GM18907 (cell line): ENCODE measurements around the gene SAMD14.

Experiments
- ATAC-seq: cut with Tn5 transposase; IDR thresholded peaks from one replicate; pipeline ENCODE4 v1.9.1; 2021; ENCODE audit warnings: mild to moderate bottlenecking, moderate library complexity; ENCODE audit not compliant: unreplicated experiment

SAMD14 gene

DNA sequence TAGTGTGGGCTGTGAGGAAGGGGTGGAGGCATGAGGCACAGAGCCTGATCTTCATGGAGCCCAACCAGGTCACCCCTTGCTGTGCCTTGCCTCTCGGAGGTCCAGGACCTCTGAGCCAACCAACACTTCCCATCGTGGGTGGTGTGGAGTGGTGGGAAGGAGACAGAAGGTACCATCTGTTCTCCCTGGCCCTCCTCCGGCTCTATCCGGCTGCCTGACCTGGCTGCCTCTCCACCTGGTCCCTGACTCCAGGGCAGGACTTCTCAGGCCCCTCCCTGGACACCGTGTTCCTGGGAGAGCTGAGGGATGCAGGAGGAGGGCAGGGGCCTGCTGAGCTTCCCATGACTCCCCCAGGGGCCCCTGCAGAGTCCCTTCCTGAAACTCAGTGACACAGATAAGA lies 31.0 kb downstream of the SAMD14 start:
- no peak for ATAC-seq

DNA sequence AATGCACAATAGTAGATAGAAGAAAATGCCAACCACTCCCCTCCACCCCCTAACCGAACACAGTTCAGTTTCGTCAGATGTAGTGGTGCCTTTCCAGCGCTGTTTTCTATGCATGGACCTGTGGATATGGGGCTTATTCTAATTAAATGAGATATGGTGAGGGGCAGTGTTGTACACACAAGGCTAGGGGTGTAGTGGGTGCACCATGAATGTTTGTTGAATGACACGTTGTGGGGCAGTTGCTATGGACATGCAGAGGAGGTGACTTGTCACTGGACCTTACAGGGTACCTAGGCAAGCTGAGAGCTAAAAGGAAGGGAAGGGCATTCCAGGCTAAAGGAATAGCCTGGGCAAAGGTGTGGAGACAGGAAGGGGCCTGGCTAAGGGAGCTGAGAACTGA lies 31.4 kb downstream of the SAMD14 start:
- no peak for ATAC-seq

DNA sequence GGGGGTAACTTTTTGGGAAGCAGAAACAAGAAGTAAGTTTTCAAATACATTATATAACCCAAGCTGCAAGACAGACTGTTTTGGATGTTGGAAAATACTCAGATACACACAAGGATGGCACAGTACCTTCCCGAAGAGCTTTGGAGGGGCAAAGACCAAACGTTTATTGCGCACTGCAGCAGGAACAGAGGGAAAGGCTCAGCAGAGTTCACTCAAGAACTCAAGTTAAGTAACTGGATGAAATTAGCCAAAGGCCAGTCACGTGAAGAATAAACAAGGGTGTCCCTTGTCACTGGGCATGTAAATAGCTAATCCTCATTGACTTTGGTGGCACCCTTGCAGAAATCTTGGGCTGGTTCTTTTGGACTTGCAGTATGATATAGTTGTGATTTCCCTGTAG lies 32.0 kb downstream of the SAMD14 start:
- no peak for ATAC-seq

DNA sequence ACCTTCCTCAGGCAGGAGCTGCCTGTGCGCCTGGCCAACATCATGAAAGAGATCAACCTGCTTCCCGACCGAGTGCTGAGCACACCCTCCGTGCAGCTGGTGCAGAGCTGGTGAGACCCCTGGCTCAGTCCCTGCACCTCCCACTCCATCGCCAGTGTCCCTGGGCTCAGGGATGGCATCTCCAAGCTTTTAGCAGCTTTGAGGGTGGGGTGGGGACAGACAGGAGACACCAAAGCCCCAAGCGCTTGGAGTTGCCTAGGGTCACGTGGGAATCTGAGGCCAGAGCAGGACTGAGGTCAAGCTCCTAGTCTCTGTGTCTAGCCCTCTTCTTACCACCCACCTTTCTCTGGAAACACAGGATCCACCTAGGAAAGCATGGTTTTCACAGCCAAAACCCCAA lies 32.5 kb downstream of the SAMD14 start:
- ATAC-seq = no peak

DNA sequence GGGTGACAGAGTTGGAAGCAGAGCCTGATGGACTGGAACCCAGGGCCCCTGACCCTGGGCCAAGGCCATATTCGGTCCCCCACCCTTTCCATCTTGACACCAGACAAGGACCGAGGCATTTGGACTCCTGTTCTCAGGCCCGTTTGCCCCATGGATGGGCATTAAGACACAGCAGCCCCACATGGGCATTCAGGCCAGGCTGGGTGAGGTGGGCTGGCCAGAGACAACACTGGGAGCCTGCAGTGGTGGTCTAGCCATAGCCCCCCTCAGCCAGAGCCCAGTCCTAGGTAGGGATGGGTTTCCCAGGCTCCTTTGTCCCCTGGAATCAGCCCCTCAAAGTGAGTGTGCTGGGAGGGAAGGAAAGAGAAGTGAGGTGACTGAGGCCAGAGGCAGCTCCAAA lies 33.2 kb downstream of the SAMD14 start:
- ATAC-seq = no peak

DNA sequence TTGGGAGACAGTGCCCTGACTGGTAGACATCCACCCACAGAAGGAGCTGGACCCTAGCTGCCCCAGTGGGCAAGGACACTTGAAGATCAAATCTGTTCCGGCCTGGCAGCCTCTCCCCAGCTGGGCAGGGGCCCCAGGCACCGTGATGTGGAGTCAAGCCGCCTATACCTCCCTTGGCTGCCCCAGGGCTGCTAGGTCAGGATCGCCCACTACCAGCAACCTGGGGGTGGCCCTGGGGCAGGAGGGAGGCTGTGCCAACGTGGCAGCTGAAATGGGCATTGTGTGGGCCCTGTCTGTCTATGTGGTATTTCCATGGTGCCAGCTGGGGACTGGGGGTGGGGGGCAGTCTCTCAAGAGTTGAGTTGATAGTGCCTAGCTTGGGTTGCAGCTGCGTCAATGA lies 33.9 kb downstream of the SAMD14 start:
- ATAC-seq = no peak

DNA sequence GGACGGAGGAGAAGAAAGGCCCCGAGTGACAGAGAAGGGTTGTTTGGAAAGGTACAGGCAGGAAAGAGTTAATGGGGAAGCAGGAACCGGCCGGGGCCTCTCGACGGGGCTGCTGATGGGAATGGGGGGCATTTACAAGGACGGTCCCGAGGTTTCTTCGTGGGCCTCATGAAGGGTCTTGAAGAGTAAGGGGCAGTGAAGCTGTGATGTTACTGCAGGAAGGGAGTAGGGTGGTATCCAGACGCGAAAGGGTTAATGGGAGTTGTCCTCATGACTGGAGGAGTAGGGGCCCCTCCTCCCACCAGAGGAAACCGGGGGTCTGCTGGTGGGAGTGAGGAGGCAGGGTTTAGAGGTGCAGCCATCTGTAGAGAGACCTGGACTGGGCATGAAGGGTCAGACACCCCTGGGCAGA lies 34.3 kb downstream of the SAMD14 start:
- no peak for ATAC-seq

DNA sequence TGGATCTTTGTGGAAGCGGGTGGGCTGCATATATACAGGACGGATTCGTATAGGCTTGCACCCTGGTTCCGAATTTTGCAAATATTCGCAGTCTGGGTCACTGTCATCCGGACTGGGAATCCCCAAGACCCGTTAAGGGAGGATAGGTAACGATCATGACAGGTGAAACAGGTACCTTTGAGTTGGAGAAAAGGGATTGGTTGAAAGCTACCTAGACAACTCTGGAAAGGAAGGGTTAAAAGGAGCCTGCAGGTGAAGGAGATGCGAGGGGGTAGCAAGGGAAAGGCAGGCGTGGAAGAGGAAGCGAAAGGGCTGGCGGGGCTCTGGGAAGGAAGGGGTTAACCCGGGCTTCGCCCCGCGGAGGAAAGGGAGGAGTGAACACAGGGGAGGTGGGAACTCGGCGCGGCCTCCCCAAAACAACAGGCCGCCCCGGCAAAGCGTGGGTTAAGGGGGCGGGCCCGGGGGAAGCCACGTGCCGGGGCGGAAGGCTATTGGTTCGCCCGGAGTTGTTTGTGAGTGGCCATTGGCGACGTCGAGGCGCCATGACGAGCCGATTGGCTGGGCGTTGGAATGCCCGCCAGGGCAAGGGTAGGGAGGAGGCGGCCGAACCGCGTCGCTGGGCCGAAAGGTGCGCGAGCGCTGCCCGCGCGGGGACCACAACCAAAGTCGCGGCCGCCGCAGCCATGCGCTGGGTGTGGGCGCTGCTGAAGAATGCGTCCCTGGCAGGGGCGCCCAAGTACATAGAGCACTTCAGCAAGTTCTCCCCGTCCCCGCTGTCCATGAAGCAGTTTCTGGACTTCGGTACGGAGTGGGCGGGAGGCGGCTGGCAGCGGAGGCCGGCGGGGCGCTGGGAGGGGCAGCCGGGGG lies 35.0 kb downstream of the SAMD14 start, which contains the start of gene PDK2:
Gene PDK2, plus strand, starts transcription at position 599 of the 867 bp plus-strand sequence. Its CDS starts 85 bp downstream, at position 684.
- peak; percentile 85 for ATAC-seq

DNA sequence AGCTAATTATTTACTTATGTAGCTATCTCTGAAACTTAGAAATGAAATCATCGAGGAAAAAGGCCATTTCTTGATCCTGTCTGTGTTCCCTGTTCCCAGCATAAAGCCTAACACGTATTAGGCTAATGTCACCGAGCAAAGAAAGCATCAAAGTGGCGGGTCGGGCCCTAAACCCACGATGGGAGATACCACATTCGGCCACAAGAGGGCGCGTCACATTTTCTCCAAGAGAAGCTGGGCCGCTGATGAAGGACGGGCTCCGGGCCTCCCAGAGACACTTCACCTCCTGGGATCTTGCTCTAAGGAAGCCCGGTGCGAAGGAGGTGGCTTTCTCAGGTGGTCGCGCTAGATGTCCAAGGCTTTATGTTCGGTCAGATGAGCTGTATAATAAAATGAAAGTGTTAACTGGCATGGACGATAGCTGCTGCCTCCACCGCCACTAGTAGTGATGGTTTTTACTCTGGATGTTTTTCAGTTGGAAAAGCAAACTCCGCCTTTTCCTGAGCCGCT lies 35.7 kb downstream of the SAMD14 start:
- ATAC-seq = peak; percentile 39

DNA sequence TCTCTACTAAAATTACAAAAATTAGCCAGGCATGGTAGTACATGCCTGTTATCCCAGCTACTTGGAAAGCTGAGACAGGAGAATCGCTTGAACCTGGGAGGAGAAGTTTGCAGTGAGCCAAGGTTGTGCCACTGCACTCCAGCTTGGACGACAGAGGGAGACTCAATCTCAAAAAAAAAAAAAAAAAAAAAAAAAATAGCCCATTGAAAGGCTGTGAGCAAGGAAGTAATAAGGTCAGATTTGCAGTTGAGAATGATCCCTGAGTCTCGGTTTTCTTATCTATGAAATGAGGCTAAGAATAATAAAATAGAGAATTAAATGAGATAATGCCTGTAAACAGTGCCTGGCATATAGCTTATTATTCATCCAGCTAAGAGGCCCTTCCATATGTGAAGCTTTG lies 36.2 kb downstream of the SAMD14 start:
- no peak for ATAC-seq

DNA sequence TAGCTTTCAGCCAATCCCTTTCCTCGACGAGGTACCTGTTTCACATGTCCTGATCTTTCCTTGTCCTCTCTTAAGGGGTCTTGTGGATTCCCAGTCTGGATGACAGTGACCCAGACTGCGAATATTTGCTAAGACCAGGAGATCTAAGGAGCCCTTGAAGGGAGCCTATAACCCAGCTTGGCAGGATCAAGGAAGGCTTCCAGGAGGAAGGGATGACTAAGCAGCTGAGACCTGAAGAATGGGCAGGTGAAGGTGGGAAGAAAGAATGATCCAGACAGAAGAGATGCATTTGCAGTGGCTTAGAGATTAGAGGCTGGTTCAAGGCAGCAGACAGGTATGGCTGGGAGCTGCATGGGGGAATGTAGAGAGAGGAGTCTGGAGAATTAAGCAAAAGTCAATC lies 36.7 kb downstream of the SAMD14 start:
- ATAC-seq = no peak

DNA sequence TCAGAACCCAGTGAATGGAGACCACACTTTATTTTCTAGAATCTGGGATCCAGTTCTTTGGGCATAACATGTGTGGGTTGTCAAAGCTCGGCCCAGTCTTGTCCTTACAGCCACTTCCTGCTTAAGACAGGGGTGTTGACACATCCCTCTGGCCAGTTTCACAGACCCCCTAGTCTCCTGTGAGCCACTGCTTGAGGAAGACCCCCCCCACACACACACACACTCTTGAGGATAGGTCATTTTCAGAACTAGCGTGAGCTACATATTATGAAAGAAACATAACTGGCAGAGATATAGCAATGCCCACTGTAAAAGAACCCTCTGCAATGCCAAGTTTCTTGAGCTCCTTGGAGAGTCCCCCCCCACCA lies 38.1 kb downstream of the SAMD14 start:
- ATAC-seq = no peak

DNA sequence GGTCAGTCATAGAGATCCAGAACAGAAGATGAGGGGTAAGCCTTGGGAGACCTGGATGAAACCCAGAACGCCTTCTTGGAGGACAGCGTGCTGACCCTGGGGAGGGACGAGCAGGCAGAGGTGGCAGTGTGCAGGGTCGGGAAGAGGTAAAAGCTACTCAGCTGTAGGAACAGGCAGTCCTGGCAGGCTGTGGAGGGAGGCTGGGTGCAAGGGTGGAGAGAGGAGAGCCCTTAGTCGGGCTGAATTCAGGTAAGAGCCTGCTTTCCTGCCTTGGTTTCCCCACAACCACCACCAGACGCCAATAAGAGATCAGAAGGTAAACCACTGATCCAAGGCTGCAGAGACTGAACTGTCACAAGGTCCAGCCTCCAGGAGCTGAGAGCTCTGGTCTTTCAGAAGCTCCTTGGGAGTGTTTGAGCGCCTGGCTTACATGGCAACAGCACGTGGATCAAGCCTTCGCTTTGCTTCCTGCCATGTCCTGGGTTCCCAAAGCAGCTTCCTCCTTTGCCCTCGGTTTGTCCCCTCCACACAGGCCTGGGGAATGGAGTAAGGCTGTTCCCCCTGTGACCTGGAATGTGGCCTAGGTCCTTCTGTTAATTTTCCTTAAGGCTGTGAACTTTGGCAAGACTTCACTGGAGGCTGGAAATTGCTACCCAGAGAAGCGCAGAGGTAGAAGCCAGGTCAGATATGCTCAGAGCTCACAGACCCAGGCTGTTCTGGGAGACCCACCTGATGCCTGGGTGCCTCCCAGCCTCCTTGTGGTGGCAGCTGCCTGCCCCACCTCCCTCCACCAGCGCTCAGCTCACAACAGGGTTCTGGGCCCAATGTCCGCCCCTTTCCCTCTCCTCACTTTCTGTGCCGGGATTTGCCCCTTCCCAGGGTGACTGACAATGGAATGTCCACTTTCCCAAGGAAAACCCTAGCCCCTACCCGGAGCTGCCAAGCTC lies 38.7 kb downstream of the SAMD14 start:
- ATAC-seq = no peak

DNA sequence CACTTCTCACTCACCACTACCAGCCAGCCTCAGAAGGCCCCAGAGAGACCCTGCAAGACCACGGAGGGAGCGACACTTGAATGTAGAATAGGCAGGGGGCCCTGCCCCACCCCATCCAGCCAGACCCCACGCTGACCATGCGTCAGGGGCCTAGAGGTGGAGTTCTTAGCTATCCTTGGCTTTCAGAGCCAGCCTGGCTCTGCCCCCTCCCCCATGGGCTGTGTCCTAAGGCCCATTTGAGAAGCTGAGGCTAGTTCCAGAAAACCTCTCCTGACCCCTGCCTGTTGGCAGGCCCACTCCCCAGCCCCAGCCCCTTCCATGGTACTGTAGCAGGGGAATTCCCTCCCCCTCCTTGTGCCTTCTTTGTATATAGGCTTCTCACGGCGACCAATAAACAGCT lies 39.9 kb downstream of the SAMD14 start:
- ATAC-seq = no peak

DNA sequence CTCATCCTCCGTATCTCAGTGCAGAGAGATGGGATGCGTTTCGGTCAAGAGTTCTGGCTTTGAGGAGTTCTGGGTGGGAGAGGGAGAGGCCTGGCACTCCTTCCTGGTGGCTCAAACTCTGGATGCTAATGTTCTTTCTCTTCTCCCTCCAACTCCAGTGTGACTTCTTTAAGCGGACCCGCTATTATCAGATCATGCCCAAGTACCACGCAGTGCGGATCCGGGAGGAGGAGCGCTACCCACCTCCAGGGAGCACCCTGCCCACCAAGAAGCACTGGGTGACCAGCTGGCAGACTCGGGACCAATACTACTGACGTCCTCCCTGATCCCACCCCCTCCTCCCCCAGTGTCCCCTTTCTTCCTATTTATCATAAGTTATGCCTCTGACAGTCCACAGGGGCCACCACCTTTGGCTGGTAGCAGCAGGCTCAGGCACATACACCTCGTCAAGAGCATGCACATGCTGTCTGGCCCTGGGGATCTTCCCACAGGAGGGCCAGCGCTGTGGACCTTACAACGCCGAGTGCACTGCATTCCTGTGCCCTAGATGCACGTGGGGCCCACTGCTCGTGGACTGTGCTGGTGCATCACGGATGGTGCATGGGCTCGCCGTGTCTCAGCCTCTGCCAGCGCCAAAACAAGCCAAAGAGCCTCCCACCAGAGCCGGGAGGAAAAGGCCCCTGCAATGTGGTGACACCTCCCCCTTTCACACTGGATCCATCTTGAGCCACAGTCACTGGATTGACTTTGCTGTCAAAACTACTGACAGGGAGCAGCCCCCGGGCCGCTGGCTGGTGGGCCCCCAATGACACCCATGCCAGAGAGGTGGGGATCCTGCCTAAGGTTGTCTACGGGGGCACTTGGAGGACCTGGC lies 40.8 kb downstream of the SAMD14 start:
- no peak for ATAC-seq

DNA sequence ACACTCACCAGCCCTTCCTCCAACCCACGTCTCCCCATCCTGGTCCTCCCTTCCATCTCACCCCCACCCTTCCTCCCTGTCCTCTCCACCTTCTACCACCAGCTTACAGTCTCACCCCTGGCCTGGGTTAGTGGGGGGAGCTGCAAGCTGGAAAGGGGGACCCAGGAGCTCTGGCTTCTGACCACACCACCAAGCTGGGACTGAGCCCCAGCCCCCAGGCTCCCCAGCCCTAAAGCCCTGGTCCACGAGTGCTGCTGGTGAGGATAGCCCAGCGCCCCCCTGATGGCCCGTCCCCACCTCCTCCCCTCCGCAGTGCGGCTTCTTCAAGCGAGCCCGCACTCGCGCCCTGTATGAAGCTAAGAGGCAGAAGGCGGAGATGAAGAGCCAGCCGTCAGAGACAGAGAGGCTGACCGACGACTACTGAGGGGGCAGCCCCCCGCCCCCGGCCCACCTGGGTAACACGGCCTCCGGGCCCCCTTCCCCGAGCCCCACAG lies 42.0 kb downstream of the SAMD14 start:
- ATAC-seq = no peak

DNA sequence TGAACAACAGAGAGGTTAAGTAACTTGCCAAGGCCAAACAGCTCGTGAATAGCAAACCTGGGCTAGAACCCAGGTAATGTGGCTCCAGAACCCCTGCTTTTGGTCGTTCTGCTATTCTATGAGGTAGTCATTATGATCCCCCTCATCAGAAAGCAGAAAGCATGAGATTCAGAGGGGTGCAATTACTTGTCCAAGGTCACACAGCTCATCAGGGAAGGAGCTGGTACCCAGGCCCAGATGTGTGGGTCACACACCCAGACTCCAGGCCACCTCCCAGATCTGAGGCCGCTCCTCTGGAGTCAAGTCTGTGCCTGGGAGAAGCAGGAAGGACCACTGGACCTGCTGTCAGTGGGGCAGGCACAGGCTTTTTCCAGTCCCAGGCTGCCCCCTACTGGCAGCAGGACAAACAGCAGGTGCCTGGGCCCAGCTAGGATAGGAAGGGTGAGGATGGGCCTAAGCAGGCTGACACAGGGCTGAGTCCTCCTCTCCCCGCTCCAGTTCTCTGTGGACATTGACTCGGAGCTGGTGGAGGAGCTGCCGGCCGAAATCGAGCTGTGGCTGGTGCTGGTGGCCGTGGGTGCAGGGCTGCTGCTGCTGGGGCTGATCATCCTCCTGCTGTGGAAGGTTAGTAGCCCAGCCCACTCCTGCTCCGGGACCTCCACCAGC lies 42.6 kb downstream of the SAMD14 start:
- peak; percentile 72 for ATAC-seq

DNA sequence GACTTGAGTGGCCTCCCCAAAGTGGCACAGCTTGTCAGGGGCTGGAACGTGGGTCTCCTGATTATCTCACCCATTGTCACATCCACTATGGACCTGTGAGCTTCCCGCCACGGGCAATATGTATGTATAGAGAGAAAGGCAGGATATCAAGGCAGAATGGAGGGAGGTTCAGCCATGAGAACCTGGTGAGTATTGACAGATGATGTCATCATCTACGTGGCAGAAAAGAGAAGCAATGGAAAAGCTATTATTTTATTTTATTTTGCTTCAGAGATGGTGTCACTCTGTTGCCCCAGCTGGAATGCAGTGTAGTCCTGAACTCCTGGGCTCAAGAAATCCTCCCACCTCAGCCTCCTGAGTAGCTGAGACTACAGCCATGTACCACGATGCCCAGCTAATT lies 48.2 kb downstream of the SAMD14 start:
- no peak for ATAC-seq

DNA sequence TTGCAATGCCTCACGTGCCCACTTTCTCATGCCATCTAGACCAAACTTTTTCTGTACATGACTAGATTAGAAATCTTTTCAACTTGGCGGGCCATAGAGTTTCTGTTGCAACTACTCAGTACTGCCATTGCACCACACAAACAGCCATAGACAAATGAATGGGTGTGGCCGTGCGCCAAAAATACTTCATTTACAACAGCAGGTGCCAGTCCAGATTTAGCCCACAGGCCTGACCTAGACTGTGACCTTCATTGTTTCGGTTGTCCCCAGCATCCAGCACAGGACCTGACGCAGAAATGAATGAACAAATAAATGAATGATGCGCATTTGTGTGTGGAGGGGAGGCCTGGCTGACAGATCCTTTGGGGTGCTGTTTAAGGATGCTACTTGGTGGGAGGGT lies 49.1 kb downstream of the SAMD14 start:
- ATAC-seq = no peak

DNA sequence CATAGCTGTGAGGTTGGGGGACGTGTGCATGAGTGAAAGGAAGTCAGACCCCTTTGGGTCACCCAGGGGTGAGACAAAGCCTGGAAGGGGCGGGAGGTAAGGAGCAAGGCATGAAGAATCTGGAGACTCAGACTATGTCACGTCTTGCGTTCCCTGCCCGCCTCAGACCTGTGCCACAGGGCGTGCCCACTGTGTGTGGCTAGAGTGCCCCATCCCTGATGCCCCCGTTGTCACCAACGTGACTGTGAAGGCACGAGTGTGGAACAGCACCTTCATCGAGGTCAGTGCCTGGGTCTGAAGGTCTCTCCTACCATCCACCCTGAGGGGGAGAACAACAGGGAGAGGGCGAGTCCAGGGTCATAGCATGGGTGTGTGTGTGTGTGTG lies 49.9 kb downstream of the SAMD14 start:
- ATAC-seq = no peak
